ENCODE data around the gene KIAA1549.
A peak's percentile ranks its signal among the peaks of the same experiment; 100 is the strongest.
"Not testable (repeated sequence)": the region's sequence is repeated elsewhere in the genome, so short reads cannot be mapped to it uniquely, and the experiment has no call there.

Gene KIAA1549

DNA sequence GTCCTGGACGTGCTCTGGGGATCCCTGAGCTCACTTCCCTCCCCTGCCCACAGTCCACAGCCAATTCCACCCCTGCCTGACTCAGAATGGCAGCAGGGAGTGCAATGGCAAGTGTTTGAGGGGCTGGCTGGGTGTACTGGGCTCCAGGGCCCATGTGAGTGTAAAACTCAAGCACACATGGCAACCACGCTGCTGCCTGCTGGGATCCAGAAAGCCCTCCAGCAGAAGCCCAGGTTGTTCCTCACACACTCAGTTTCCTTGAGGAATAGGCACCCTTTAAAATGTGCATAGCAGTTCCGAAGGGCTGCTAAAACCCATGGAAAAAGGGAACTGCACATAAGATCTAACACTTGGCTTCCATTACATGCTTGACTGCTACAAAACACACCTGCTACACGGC, 171.8 kb downstream of the KIAA1549 start:
- no peak for DNase-seq (ENCODE audit: low read depth)

DNA sequence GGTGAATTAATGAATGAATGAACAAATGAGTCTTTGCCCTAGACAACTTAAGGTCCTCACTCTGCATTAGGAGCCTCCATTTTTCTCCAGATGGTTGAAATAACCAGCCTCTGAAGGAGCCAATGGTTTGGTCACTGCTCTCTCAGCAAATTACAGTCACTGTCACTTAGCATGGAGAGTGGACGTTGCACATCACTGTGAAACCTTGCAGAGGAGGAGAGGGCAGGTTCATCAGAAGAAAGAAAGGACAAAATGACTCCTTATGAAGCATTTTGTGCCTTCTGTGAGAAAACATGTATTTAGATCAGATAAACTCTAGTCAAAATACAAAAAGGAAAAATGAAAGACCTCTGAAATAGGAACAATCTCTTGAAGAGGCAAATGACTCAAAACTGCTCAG, 176.6 kb downstream of the KIAA1549 start:
- DNase-seq (ENCODE audit: low read depth): no peak

- DNase-seq (ENCODE audit: low read depth): no peak
These were observed 178.5 kb downstream of the KIAA1549 start for GRCh38 chr7:138802706-138803105.

DNA sequence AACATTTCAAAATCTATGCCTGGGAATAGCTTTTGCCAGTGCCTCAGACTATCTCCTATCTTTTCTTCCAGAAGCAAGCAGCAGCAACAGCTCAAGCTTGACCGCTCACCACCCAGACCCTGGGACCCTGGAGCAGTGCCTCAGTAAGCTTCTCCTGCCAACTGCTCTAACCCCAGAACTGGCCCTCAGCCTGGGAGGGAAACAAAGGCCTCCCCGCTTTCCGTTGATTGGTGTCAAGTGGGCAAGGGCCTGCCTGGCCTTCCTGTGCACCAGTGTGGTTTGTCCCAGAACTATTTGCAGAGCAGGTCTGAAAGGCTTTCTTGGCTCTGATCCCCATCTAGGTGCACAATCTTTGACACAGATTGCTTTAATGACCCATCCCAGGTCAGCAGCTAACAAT, 179.9 kb downstream of the KIAA1549 start:
- DNase-seq (ENCODE audit: low read depth): no peak

DNA sequence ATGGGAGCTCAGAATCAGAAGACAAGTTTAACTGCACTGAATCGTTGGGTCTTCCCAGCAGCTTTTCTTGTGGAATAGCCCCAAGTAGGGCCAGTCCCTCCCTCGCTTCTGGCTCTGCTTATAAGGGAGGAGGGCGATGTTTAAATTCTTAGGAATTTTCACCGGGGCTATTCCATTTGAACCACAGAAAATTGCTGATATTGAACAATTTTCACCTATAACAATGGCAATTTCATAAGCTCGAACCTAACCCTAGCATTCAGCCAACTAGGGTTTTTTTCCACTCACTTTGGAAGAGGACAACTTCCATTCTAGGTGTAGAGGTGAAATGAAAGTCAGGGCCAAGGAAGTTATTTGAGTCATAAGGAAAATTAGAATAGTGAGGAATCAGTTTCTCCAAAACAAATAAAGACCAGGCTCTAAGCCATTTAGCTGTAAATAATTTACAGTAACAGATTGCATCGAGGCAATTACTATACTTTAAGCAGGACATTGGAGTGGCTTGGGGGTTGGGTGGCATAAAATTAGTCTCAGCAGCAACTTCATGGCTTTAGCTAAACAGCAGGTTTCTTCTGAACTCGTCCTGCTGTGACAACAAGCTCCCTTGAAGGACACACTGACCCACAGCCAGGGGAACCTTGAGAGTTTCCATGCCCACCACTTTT, 181.7 kb downstream of the KIAA1549 start:
- no peak for DNase-seq (ENCODE audit: low read depth)

- DNase-seq (ENCODE audit: low read depth): no peak
These were observed 182.4 kb downstream of the KIAA1549 start for GRCh38 chr7:138798836-138799235.

GRCh38 chr7:138797715-138798320, 183.4 kb downstream of the KIAA1549 start, which contains the start of the genes ATP6V0A4 and TMEM213:
Gene ATP6V0A4 (minus strand): TSS chr7:138798196. CDS start chr7:138771247, 26,949 bp downstream.
Gene TMEM213 (plus strand): TSS chr7:138797994. CDS start chr7:138798105, 111 bp downstream.
- DNase-seq (ENCODE audit: low read depth): no peak

GRCh38 chr7:138797046-138797445, 184.1 kb downstream of the KIAA1549 start:
- not testable (repeated sequence) for DNase-seq (ENCODE audit: low read depth)

DNA sequence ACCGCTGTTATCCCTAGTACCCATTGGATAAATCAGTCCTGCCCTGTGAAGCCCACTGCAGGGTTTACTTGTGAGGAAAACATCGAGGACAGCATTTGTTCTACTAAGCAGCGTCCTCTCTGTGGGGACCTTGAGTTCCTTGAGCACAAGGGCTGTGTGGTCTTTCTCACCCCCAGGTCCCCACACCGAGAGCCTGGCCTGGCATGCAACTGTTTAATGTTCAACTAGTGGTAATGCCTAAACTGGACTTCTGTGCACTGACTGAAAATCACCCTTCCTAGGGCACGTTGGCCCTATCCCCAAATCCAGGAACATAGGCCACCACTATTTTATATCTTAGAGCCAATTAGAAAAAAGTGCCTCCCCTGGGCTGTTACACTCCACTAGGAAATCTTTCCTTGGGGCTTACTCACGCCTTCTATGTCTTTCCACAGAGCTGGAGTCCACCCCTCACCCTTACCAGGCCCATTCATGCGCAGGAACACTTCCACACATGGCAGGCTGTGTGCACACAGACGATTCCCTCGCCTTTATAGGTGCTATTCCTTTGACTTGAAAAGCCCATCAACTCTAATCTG, 185.1 kb downstream of the KIAA1549 start:
- no peak for DNase-seq (ENCODE audit: low read depth)

DNA sequence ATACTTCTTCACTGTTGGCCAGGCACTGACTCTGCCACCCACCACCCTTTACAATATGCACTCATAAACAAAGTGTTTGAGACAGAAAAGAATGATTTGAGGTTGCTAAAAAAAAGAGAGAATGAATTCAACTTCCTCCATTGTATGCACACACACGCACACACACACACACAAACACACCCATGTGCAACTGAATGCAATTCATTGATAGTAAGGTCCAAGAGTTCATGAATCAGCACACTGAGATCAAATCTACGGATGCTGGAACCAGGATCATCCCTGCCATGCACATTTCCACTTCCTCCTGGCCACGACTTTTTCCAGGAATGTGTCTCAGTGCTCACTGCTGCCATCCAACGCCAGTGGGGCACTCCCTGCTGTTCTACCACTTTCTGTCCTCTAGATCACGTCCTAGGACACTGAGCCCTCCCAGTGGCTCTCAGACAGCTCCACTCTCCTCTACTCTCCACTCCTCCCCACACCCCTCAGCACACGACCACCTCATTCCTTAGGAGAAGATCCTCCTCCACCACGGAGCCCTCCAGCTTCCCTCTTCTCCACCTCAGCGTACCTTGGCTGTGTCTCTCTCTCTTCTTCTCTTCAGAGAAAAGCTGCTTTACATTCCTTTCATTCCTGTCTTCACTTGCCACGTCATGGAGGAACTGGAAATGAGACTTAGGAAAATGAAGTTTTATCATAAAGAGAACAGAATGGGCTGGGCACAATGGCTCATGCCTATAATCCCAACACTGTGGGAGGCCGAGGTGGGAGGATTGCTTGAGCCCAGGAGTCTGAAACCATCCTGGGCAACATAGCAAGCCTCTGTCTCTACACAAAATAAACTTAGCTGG, 195.4 kb downstream of the KIAA1549 start:
- DNase-seq (ENCODE audit: low read depth): peak; percentile 38

GRCh38 chr7:138784692-138785091, 196.5 kb downstream of the KIAA1549 start:
- peak; percentile 18 for DNase-seq (ENCODE audit: low read depth)

All from iris pigment epithelial cell (primary cell).